HEK293T (cell line): ENCODE results near the gene EXOC1.

Source experiments
- ARNT ChIP-seq: fragments of 450-650 bp; IDR thresholded peaks from 2 replicates; pipeline ENCODE4 v1.6.1; 2017; ENCODE audit warnings: mild to moderate bottlenecking
- FOXA1 ChIP-seq: fragments of 450-650 bp; IDR thresholded peaks from 2 replicates; pipeline ENCODE4 v1.6.1; 2016; ENCODE audit warnings: mild to moderate bottlenecking
- FOXK2 ChIP-seq: fragments of 450-650 bp; IDR thresholded peaks from 2 replicates; pipeline ENCODE4 v1.6.1; 2016; ENCODE audit warnings: mild to moderate bottlenecking
- FOXM1 ChIP-seq: fragments of 450-650 bp; IDR thresholded peaks from 2 replicates; pipeline ENCODE4 v1.6.1; 2017; ENCODE audit warnings: mild to moderate bottlenecking, borderline replicate concordance
- HDGF ChIP-seq: fragments of 450-650 bp; IDR thresholded peaks from 2 replicates; pipeline ENCODE4 v1.6.1; 2017; ENCODE audit warnings: antibody characterized with exemption, borderline replicate concordance
- L3MBTL2 ChIP-seq: fragments of 450-650 bp; conservative IDR thresholded peaks from 2 replicates; pipeline ENCODE4 v1.6.1; 2016; ENCODE audit warnings: mild to moderate bottlenecking
- LEF1 ChIP-seq: fragments of 450-650 bp; IDR thresholded peaks from 2 replicates; pipeline ENCODE4 v1.6.1; 2017; ENCODE audit warnings: mild to moderate bottlenecking, borderline replicate concordance
- SP1 ChIP-seq: fragments of 450-650 bp; IDR thresholded peaks from 2 replicates; pipeline ENCODE4 v1.6.1; 2017
- SUZ12 ChIP-seq: fragments of 450-650 bp; IDR thresholded peaks from 2 replicates; pipeline ENCODE4 v1.6.1; 2016; ENCODE audit warnings: mild to moderate bottlenecking
- TARDBP ChIP-seq: fragments of 450-650 bp; IDR thresholded peaks from 2 replicates; pipeline ENCODE4 v1.6.1; 2016
- ZNF384 ChIP-seq: fragments of 450-650 bp; IDR thresholded peaks from 2 replicates; pipeline ENCODE4 v1.6.1; 2016
- TF ChIP-seq, protein P1 (sequence below): fragments of 450-650 bp; IDR thresholded peaks from 2 replicates; pipeline ENCODE4 v1.6.1; 2016

DNA sequence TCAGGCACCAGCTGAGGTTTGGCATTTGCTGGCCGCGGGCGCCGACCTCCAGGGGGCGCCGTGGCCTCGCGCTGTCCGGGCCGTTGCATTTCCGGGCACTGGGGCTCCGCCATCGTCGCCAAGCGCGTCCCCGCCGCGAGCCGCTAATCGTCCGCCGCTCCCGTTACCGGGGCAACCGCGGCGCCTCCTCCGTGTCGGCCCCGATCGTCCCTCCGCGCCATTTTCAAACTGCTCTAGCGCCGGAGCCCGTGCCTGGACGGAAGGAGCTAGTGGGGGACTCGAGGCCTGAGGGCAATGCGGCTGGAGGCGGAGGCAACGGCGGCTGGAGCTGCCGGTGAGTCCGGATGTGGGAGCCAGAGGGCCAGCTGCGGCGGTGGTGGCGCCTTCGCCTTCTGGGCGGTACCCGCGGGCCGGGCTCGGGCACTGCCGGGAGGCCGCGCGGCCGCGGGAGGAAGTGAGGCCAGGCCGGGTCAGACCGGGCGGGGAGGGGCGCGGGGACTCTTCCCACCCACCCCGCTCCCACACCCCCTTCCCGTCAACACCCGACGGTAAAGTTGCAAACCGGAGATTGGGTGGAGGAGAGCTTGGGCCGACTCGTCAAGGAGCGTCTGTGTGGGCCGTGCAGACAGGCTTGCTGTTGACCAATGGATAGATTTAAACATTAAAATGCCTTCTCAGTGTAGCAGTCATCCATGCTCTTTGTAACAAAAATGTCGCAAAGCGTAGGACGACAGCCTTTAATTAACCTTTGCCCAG is 95.5 kb downstream of the EXOC1 start, which contains the start of gene CEP135:
- TF ChIP-seq FOXM1 (no peak), FOXA1 (no peak), ARNT (no peak), HDGF (no peak), ZNF384 (no peak), SP1 (no peak), TARDBP (no peak), SUZ12 (no peak), FOXK2 (no peak), L3MBTL2 (peak; percentile 58), LEF1 (no peak)
- TF ChIP-seq, protein P1, sequence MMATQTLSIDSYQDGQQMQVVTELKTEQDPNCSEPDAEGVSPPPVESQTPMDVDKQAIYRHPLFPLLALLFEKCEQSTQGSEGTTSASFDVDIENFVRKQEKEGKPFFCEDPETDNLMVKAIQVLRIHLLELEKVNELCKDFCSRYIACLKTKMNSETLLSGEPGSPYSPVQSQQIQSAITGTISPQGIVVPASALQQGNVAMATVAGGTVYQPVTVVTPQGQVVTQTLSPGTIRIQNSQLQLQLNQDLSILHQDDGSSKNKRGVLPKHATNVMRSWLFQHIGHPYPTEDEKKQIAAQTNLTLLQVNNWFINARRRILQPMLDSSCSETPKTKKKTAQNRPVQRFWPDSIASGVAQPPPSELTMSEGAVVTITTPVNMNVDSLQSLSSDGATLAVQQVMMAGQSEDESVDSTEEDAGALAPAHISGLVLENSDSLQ, result no peak
